ENCODE data around the gene AEBP1.

The AEBP1 gene

DNA sequence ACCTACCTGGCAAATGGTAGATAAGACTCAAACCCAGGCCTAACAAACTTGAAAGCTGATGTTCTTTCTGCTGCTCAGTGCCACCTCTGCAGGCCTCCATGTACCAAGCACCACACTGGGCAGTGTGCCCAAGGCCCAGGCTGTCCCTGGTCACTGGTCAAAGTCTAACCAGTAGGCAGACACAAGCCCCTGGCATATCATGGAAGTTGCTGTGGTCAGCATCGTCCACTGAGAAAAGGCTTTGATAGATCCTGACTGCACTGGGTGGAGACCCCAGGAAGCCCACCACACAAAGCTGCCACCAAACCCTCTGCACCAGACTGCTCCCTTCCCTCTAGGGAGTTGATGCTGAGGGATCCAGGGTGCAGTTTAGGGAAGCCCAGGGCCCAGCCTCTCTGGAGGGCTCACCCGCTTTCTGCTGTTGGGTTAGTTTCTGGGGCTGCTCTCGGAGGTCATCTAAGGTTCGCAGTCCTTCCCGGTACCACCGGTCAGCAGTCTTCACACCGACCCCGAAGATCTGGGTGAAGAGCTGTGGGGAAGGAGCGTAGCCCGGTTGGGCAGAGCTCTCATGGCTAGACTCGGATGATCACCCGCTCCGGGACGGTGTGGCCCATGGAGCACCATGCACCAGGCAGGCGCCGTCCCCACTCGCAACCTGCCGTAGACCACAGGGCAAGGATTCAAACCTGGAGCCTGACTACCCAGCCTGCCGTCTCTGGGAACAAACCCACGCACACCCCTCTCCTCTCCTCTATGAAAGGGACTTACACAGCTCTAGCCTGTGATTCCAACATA lies 27.8 kb upstream of the AEBP1 start:
- no peak overlapping the region for H3K27ac ChIP-seq (ENCODE audit: low read length)
- H3K4me3 ChIP-seq (ENCODE audit: low read length) = no peak overlapping the region
- peaks cover 6% of the 10 kb centered on the region for H3K4me1 ChIP-seq (ENCODE audit: low read length)
- H3K9me3 ChIP-seq (ENCODE audit: insufficient read depth, low read length) = no peaks in the 10 kb centered on the region
- no peak overlapping the region for H2AFZ ChIP-seq (ENCODE audit: low read depth, low read length)
- no peak overlapping the region for H3K4me2 ChIP-seq (ENCODE audit: low read length)
- H3K36me3 ChIP-seq (replicated peaks; ENCODE audit: low read depth, low read length) = peaks cover 67% of the 10 kb centered on the region
- TF ChIP-seq, protein P1, sequence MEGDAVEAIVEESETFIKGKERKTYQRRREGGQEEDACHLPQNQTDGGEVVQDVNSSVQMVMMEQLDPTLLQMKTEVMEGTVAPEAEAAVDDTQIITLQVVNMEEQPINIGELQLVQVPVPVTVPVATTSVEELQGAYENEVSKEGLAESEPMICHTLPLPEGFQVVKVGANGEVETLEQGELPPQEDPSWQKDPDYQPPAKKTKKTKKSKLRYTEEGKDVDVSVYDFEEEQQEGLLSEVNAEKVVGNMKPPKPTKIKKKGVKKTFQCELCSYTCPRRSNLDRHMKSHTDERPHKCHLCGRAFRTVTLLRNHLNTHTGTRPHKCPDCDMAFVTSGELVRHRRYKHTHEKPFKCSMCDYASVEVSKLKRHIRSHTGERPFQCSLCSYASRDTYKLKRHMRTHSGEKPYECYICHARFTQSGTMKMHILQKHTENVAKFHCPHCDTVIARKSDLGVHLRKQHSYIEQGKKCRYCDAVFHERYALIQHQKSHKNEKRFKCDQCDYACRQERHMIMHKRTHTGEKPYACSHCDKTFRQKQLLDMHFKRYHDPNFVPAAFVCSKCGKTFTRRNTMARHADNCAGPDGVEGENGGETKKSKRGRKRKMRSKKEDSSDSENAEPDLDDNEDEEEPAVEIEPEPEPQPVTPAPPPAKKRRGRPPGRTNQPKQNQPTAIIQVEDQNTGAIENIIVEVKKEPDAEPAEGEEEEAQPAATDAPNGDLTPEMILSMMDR (IDR thresholded peaks at IDR 0.05; ENCODE audit: low read depth, low read length) = no peak
- TF ChIP-seq EZH2phosphoT487 (IDR thresholded peaks at IDR 0.05; ENCODE audit: low read depth) = no peak
- no peaks in the 10 kb centered on the region for H3K27me3 ChIP-seq (ENCODE audit: low read depth, low read length)
- H3K79me2 ChIP-seq (ENCODE audit: low read length) = peaks cover 11% of the 10 kb centered on the region
- no peak overlapping the region for H3K9ac ChIP-seq (ENCODE audit: low read length)
- H4K20me1 ChIP-seq (ENCODE audit: insufficient read depth, low read length) = 0 out of 2 replicates have a peak, but pooled peaks cover 3% of the 10 kb centered on the region

DNA sequence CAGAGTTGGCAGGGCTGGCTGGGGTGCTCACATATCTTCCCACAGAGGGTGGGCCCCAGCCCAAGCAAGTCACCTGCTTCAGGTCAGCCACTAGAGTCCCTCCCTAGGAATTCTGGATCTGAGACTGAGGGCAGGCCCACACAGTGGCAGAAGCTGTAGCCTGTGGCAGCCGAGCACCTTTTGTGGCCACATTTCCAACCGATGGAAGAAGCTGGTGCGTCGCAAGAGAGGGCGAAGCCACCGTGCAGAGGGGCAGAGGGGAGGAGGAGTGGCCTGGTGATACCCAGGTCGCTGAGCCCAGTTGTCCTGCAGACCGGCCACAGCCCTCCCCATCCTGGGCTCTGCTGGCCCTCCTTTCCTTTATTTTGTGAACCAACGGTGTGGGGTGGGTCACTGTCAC lies 27.1 kb upstream of the AEBP1 start:
- no peaks in the 10 kb centered on the region for H3K27me3 ChIP-seq (ENCODE audit: low read depth, low read length)
- H3K4me2 ChIP-seq (ENCODE audit: low read length) = no peak overlapping the region
- peaks cover 8% of the 10 kb centered on the region for H3K4me1 ChIP-seq (ENCODE audit: low read length)
- H3K36me3 ChIP-seq (replicated peaks; ENCODE audit: low read depth, low read length) = peaks cover 64% of the 10 kb centered on the region
- no peaks in the 10 kb centered on the region for H3K9me3 ChIP-seq (ENCODE audit: insufficient read depth, low read length)
- H3K27ac ChIP-seq (ENCODE audit: low read length) = no peak overlapping the region
- no peak overlapping the region for H3K4me3 ChIP-seq (ENCODE audit: low read length)
- 0 out of 2 replicates have a peak, but pooled peaks cover 3% of the 10 kb centered on the region for H4K20me1 ChIP-seq (ENCODE audit: insufficient read depth, low read length)
- H2AFZ ChIP-seq (ENCODE audit: low read depth, low read length) = no peak overlapping the region
- TF ChIP-seq EZH2phosphoT487 (IDR thresholded peaks at IDR 0.05; ENCODE audit: low read depth) = no peak
- TF ChIP-seq, protein P1 (IDR thresholded peaks at IDR 0.05; ENCODE audit: low read depth, low read length) = no peak
- H3K9ac ChIP-seq (ENCODE audit: low read length) = no peak overlapping the region
- H3K79me2 ChIP-seq (ENCODE audit: low read length) = peaks cover 18% of the 10 kb centered on the region

DNA sequence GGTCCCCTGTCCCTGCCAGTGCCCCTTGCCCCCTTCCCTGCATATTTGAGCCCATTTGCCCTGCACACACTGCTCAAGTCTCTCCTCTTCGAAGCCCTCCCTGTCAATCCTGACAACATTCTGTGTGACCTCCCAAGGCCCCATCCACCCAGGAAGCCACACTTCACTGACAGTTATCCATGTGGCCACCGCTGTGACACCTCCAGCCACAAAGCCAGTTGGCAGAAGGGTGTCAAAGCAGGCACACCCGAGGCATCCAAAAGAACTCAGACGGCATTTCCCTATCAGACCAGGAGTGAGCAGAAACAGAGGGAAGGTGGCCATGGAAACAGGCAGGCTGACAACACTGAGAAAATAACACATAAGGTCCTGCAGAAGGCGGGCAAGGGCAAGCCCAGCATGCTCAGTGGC lies 26.5 kb upstream of the AEBP1 start:
- Histone ChIP-seq H3K4me1 (ENCODE audit: low read length) (peaks cover 8% of the 10 kb centered on the region), H3K9ac (ENCODE audit: low read length) (no peak overlapping the region), H3K27ac (ENCODE audit: low read length) (no peak overlapping the region), H2AFZ (ENCODE audit: low read depth, low read length) (no peak overlapping the region), H3K9me3 (ENCODE audit: insufficient read depth, low read length) (no peaks in the 10 kb centered on the region), H3K4me3 (ENCODE audit: low read length) (no peak overlapping the region), H4K20me1 (ENCODE audit: insufficient read depth, low read length) (0 out of 2 replicates have a peak, but pooled peaks cover under 1% of the 10 kb centered on the region), H3K79me2 (ENCODE audit: low read length) (peaks cover 20% of the 10 kb centered on the region), H3K36me3 (replicated peaks; ENCODE audit: low read depth, low read length) (peaks cover 64% of the 10 kb centered on the region), H3K27me3 (ENCODE audit: low read depth, low read length) (no peaks in the 10 kb centered on the region), H3K4me2 (ENCODE audit: low read length) (no peak overlapping the region)
- TF ChIP-seq EZH2phosphoT487 (IDR thresholded peaks at IDR 0.05; ENCODE audit: low read depth) = no peak

DNA sequence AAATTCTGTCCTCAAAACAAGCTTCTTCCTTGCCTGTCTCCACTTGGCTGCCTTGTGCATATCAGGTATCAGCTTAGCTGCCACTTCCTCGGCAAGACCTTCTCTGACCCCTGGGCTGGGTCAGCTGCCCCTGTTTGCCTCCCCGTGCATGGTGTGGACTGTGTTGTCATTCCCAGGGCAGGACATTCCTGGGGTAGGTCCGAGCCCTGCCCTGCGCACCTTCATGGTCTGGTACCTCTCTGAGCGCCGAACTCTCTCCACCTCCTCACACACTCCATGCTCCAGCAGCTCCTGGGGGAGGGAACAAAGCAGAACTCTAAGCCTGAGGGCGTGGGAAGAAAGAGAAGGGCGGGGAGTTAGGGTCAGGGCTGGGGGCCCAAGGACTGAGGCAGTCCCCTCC lies 25.6 kb upstream of the AEBP1 start:
- no peak overlapping the region for H2AFZ ChIP-seq (ENCODE audit: low read depth, low read length)
- no peaks in the 10 kb centered on the region for H3K27me3 ChIP-seq (ENCODE audit: low read depth, low read length)
- H4K20me1 ChIP-seq (ENCODE audit: insufficient read depth, low read length) = no peaks in the 10 kb centered on the region
- H3K4me2 ChIP-seq (ENCODE audit: low read length) = no peak overlapping the region
- peaks cover 56% of the 10 kb centered on the region for H3K36me3 ChIP-seq (replicated peaks; ENCODE audit: low read depth, low read length)
- no peak overlapping the region for H3K9ac ChIP-seq (ENCODE audit: low read length)
- H3K27ac ChIP-seq (ENCODE audit: low read length) = no peak overlapping the region
- H3K4me1 ChIP-seq (ENCODE audit: low read length) = peaks cover 13% of the 10 kb centered on the region
- TF ChIP-seq, protein P1 (IDR thresholded peaks at IDR 0.05; ENCODE audit: low read depth, low read length) = no peak
- TF ChIP-seq EZH2phosphoT487 (IDR thresholded peaks at IDR 0.05; ENCODE audit: low read depth) = no peak
- H3K9me3 ChIP-seq (ENCODE audit: insufficient read depth, low read length) = no peaks in the 10 kb centered on the region
- no peak overlapping the region for H3K4me3 ChIP-seq (ENCODE audit: low read length)
- H3K79me2 ChIP-seq (ENCODE audit: low read length) = peaks cover 20% of the 10 kb centered on the region

Measured in OCI-LY3 (cell line).